ENCODE data around the gene ZNF277.

DNA sequence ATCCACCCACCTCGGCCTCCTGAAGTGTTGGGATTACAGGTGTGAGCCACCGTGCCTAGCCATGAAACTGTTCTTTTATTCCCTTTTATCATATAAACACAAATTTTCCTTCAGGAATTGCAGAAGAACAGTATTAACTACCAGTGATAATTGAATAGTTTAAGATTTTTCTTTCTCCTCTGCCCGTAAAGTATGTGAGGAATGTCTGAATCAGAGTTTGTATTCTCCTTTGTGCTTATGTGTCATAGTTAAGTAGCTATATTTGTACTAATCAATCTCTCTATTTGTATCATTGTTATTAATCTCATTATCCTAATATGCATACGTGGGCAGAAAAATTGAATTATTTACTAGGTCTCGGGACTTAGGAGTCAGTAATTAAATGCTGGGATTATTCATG is 83.6 kb downstream of the ZNF277 start:
- TF ChIP-seq POLR2A (IDR thresholded peaks at IDR 0.05) (no peak), CTCF (IDR thresholded peaks at IDR 0.05) (no peak)
